MM.1S (cell line): ENCODE measurements around the gene STX16.

Source experiments
- DNase-seq: peaks from one replicate; pipeline ENCODE4 v3.0.0-alpha.2; 2015
- H2AFZ ChIP-seq: fragments of 300-600 bp; sonication (generic); 2 replicates; pipeline ENCODE4 v1.6.0; 2016; ENCODE audit warnings: antibody characterized with exemption, low read length
- H3F3A ChIP-seq: fragments of 300-600 bp; sonication (generic); 2 replicates; pipeline ENCODE4 v1.6.1; 2016; ENCODE audit warnings: mild to moderate bottlenecking, antibody characterized with exemption, low read length, moderate library complexity, mixed read lengths; ENCODE audit not compliant: insufficient read depth
- H3K27ac ChIP-seq: fragments of 300-600 bp; sonication (generic); 2 replicates; pipeline ENCODE4 v1.5.1; 2016; ENCODE audit warnings: mild to moderate bottlenecking, low read length
- H3K27me3 ChIP-seq: fragments of 300-600 bp; sonication (generic); replicated peaks from 2 replicates; pipeline ENCODE4 v1.6.0; 2016; ENCODE audit warnings: low read length; ENCODE audit not compliant: insufficient read depth
- H3K36me3 ChIP-seq: fragments of 300-600 bp; sonication (generic); replicated peaks from 2 replicates; pipeline ENCODE4 v1.6.1; 2016; ENCODE audit warnings: mild to moderate bottlenecking, low read length, mixed read lengths; ENCODE audit not compliant: insufficient read depth
- H3K4me1 ChIP-seq: fragments of 300-600 bp; sonication (generic); 2 replicates; pipeline ENCODE4 v1.6.1; 2016; ENCODE audit warnings: low read length, mixed read lengths
- H3K4me2 ChIP-seq: fragments of 300-600 bp; sonication (generic); 2 replicates; pipeline ENCODE4 v1.6.0; 2016; ENCODE audit warnings: low read depth, low read length
- H3K4me3 ChIP-seq: fragments of 300-600 bp; sonication (generic); 2 replicates; pipeline ENCODE4 v1.5.1; 2016; ENCODE audit warnings: low read length, mixed read lengths
- H3K79me2 ChIP-seq: fragments of 300-600 bp; sonication (generic); 2 replicates; pipeline ENCODE4 v1.6.1; 2016; ENCODE audit warnings: mixed run types, low read length, mixed read lengths
- H3K9ac ChIP-seq: fragments of 300-600 bp; sonication (generic); 2 replicates; pipeline ENCODE4 v1.6.1; 2016; ENCODE audit warnings: low read length, mixed read lengths
- H3K9me2 ChIP-seq: fragments of 300-600 bp; sonication (generic); replicated peaks from 2 replicates; pipeline ENCODE4 v1.6.1; 2016; ENCODE audit warnings: mild to moderate bottlenecking, low read length, mixed read lengths; ENCODE audit not compliant: insufficient read depth
- H3K9me3 ChIP-seq: fragments of 300-600 bp; sonication (generic); replicated peaks from 2 replicates; pipeline ENCODE4 v1.6.1; 2016; ENCODE audit warnings: mild to moderate bottlenecking, low read length, mixed read lengths; ENCODE audit not compliant: insufficient read depth
- H4K20me1 ChIP-seq: fragments of 300-600 bp; sonication (generic); 2 replicates; pipeline ENCODE4 v1.6.1; 2016; ENCODE audit warnings: mild to moderate bottlenecking, low read length, moderate library complexity, mixed read lengths; ENCODE audit not compliant: insufficient read depth
- CTCF ChIP-seq: fragments of 300-600 bp; sonication (generic); IDR thresholded peaks from 2 replicates; pipeline ENCODE4 v1.5.1; 2016; ENCODE audit warnings: antibody characterized with exemption, low read length, mixed read lengths
- EZH2 ChIP-seq: fragments of 300-600 bp; sonication (generic); optimal IDR thresholded peaks from 2 replicates; pipeline ENCODE3; 2017; ENCODE audit warnings: low read depth, mild to moderate bottlenecking, antibody characterized with exemption, low read length, mixed read lengths
- EZH2phosphoT487 ChIP-seq: fragments of 300-600 bp; sonication (generic); IDR thresholded peaks from 2 replicates; pipeline ENCODE4 v1.6.1; 2018; ENCODE audit warnings: antibody characterized with exemption, low read length

Gene STX16

GRCh38 chr20:58604128-58604881, 46.8 kb upstream of the STX16 start:
- H3K36me3 ChIP-seq: no peaks in the 10 kb centered on the region
- no peak overlapping the region for H2AFZ ChIP-seq
- no peaks in the 10 kb centered on the region for H3K4me1 ChIP-seq
- no peak overlapping the region for H3K4me3 ChIP-seq
- TF ChIP-seq EZH2 (no peak), EZH2phosphoT487 (no peak), CTCF (no peak)
- H3K27ac ChIP-seq: no peak overlapping the region
- no peaks in the 10 kb centered on the region for H3F3A ChIP-seq
- H3K9ac ChIP-seq: no peak overlapping the region
- H3K9me2 ChIP-seq: no peaks in the 10 kb centered on the region
- peaks cover 97% of the 10 kb centered on the region for H3K27me3 ChIP-seq
- no peaks in the 10 kb centered on the region for H4K20me1 ChIP-seq
- no peak overlapping the region for H3K4me2 ChIP-seq
- no peak for DNase-seq
- no peaks in the 10 kb centered on the region for H3K79me2 ChIP-seq
- no peaks in the 10 kb centered on the region for H3K9me3 ChIP-seq

- Histone ChIP-seq H3K9ac (no peak overlapping the region), H3K27me3 (peaks cover 99% of the 10 kb centered on the region), H4K20me1 (no peaks in the 10 kb centered on the region), H2AFZ (no peak overlapping the region), H3K9me2 (no peaks in the 10 kb centered on the region), H3K27ac (no peak overlapping the region), H3F3A (no peaks in the 10 kb centered on the region), H3K36me3 (no peaks in the 10 kb centered on the region), H3K4me3 (no peak overlapping the region), H3K79me2 (no peaks in the 10 kb centered on the region), H3K4me2 (no peak overlapping the region), H3K4me1 (no peaks in the 10 kb centered on the region), H3K9me3 (no peaks in the 10 kb centered on the region)
- DNase-seq: no peak
- TF ChIP-seq EZH2phosphoT487 (no peak), CTCF (no peak), EZH2 (no peak)
Observed at GRCh38 chr20:58605292-58606065, 45.6 kb upstream of the STX16 start.

- H3K27ac ChIP-seq: no peak overlapping the region
- TF ChIP-seq CTCF: no peak
- no peak for TF ChIP-seq EZH2
- TF ChIP-seq EZH2phosphoT487: no peak
- peaks cover 99% of the 10 kb centered on the region for H3K27me3 ChIP-seq
- H3K4me3 ChIP-seq: no peak overlapping the region
- H2AFZ ChIP-seq: no peak overlapping the region
- H3F3A ChIP-seq: no peaks in the 10 kb centered on the region
- DNase-seq: no peak
- no peaks in the 10 kb centered on the region for H3K4me1 ChIP-seq
- H3K9ac ChIP-seq: no peak overlapping the region
- H3K36me3 ChIP-seq: no peaks in the 10 kb centered on the region
- H3K79me2 ChIP-seq: no peaks in the 10 kb centered on the region
- H3K9me2 ChIP-seq: no peaks in the 10 kb centered on the region
- H4K20me1 ChIP-seq: no peaks in the 10 kb centered on the region
- H3K9me3 ChIP-seq: no peaks in the 10 kb centered on the region
- no peak overlapping the region for H3K4me2 ChIP-seq
Observed at GRCh38 chr20:58606184-58606583, 44.9 kb upstream of the STX16 start.
